Activated CD4-positive, alpha-beta memory T cell treated with anti-CD3 and anti-CD28 coated beads for 36 hours (primary cell): ENCODE results near the gene FLT1. TPM values are rescaled to one million over a fixed set of nuclear protein-coding genes. Genes with fewer than 3 reads are reported as not detected.

Experiments used
- CTCF ChIA-PET: fragments of 350-600 bp; sonication (Branson Sonifier 250); formaldehyde crosslinking; loops from one replicate; lab custom pipeline; 2021; ENCODE audit warnings: antibody characterized with exemption, inconsistent platforms; lab: Charles Lee
- POLR2A ChIA-PET: fragments of 350-600 bp; sonication (Branson Sonifier 250); formaldehyde crosslinking; loops from one replicate; lab custom pipeline; 2021; ENCODE audit warnings: antibody characterized with exemption; lab: Charles Lee
- DNase-seq: peaks from one replicate; pipeline ENCODE4 v3.0.0-alpha.2; 2020
- H3K27ac Mint-ChIP-seq: one replicate; pipeline ENCODE4 v1.8.0; 2021; ENCODE audit warnings: mixed read lengths
- H3K27me3 Mint-ChIP-seq: one replicate; pipeline ENCODE4 v1.8.0; 2021; ENCODE audit warnings: mixed read lengths
- H3K36me3 Mint-ChIP-seq: one replicate; pipeline ENCODE4 v1.8.0; 2021; ENCODE audit warnings: mixed read lengths
- H3K4me1 Mint-ChIP-seq: one replicate; pipeline ENCODE4 v1.8.0; 2021; ENCODE audit warnings: low read depth, mixed read lengths
- H3K4me3 Mint-ChIP-seq: one replicate; pipeline ENCODE4 v1.8.0; 2021; ENCODE audit warnings: mild to moderate bottlenecking, mixed read lengths
- H3K9me3 Mint-ChIP-seq: one replicate; pipeline ENCODE4 v1.8.0; 2021; ENCODE audit warnings: mixed read lengths
- intact Hi-C: fragments of 100-400 bp; cut with micrococcal nuclease; formaldehyde crosslinking; loops from one replicate; pipeline ENCODE4 v1.15.1; 2023
- total RNA-seq, 2 experiments: library from RNA; stranded (reverse); gene quantifications; one replicate each; pipeline ENCODE4 v1.2.3, GENCODE V29; 2021

FLT1 gene
- total RNA-seq, 2 experiments from 2014 or later: 17.2 to 19.5 TPM

GRCh38 chr13:28385362-28385761, 109.6 kb downstream of the FLT1 start:
- Mint-ChIP-seq H3K36me3 (peaks cover 6% of the 10 kb centered on the region), H3K4me1 (no peaks in the 10 kb centered on the region), H3K4me3 (no peak overlapping the region), H3K9me3 (no peaks in the 10 kb centered on the region), H3K27me3 (peaks cover 8% of the 10 kb centered on the region), H3K27ac (no peak overlapping the region)
- ChIA-PET POLR2A (no interaction called here), CTCF (no interaction called here)
- no peak for DNase-seq
- intact Hi-C loops: no loop called here

GRCh38 chr13:28384789-28385188, 110.1 kb downstream of the FLT1 start:
- Mint-ChIP-seq H3K4me1 (no peaks in the 10 kb centered on the region), H3K4me3 (no peak overlapping the region), H3K36me3 (peaks cover 3% of the 10 kb centered on the region), H3K27me3 (peaks cover 6% of the 10 kb centered on the region), H3K27ac (no peak overlapping the region), H3K9me3 (no peaks in the 10 kb centered on the region)
- DNase-seq: no peak
- CTCF ChIA-PET: no interaction called here
- intact Hi-C loops: no loop called here
- POLR2A ChIA-PET: no interaction called here

GRCh38 chr13:28380319-28380718, 114.6 kb downstream of the FLT1 start:
- Mint-ChIP-seq H3K9me3 (no peaks in the 10 kb centered on the region), H3K36me3 (no peaks in the 10 kb centered on the region), H3K4me1 (no peaks in the 10 kb centered on the region), H3K4me3 (no peak overlapping the region), H3K27me3 (peaks cover 5% of the 10 kb centered on the region), H3K27ac (no peak overlapping the region)
- CTCF ChIA-PET: no interaction called here
- intact Hi-C loops: no loop called here
- POLR2A ChIA-PET: no interaction called here
- DNase-seq: no peak

- no peaks in the 10 kb centered on the region for H3K36me3 Mint-ChIP-seq
- CTCF ChIA-PET: no interaction called here
- H3K9me3 Mint-ChIP-seq: no peaks in the 10 kb centered on the region
- no peak overlapping the region for H3K27ac Mint-ChIP-seq
- H3K4me3 Mint-ChIP-seq: no peak overlapping the region
- no peaks in the 10 kb centered on the region for H3K4me1 Mint-ChIP-seq
- intact Hi-C loops: no loop called here
- H3K27me3 Mint-ChIP-seq: peaks cover 5% of the 10 kb centered on the region
- POLR2A ChIA-PET: no interaction called here
- no peak for DNase-seq
Measured at GRCh38 chr13:28379371-28380083, 115.4 kb downstream of the FLT1 start.

- Mint-ChIP-seq H3K4me3 (no peak overlapping the region), H3K36me3 (no peaks in the 10 kb centered on the region), H3K27me3 (peaks cover 2% of the 10 kb centered on the region), H3K9me3 (no peaks in the 10 kb centered on the region), H3K27ac (no peak overlapping the region), H3K4me1 (no peaks in the 10 kb centered on the region)
- ChIA-PET CTCF (no interaction called here), POLR2A (no interaction called here)
- DNase-seq: no peak
- intact Hi-C loops: no loop called here
Measured at GRCh38 chr13:28376604-28377003, 118.3 kb downstream of the FLT1 start.

GRCh38 chr13:28375250-28375930, 119.5 kb downstream of the FLT1 start:
- H3K27ac Mint-ChIP-seq: no peak overlapping the region
- ChIA-PET POLR2A (no interaction called here), CTCF (no interaction called here)

GRCh38 chr13:28373810-28374209, 121.1 kb downstream of the FLT1 start:
- Mint-ChIP-seq H3K27ac (no peak overlapping the region), H3K4me3 (no peak overlapping the region), H3K27me3 (peaks cover 3% of the 10 kb centered on the region), H3K4me1 (no peaks in the 10 kb centered on the region), H3K36me3 (no peaks in the 10 kb centered on the region), H3K9me3 (no peaks in the 10 kb centered on the region)
- no peak for DNase-seq
- intact Hi-C loops: no loop called here
- ChIA-PET CTCF (no interaction called here), POLR2A (no interaction called here)

More at GRCh38 chr13:28375250-28375930, 119.5 kb downstream of the FLT1 start:
- Mint-ChIP-seq H3K36me3 (no peaks in the 10 kb centered on the region), H3K4me3 (no peak overlapping the region), H3K27me3 (peaks cover 2% of the 10 kb centered on the region), H3K4me1 (no peaks in the 10 kb centered on the region), H3K9me3 (no peaks in the 10 kb centered on the region)
- DNase-seq: no peak
- intact Hi-C loops: no loop called here

GRCh38 chr13:28370448-28370847, 124.5 kb downstream of the FLT1 start:
- H3K4me1 Mint-ChIP-seq: no peaks in the 10 kb centered on the region
- DNase-seq: no peak
- H3K9me3 Mint-ChIP-seq: no peaks in the 10 kb centered on the region
- H3K36me3 Mint-ChIP-seq: no peaks in the 10 kb centered on the region
- H3K4me3 Mint-ChIP-seq: no peak overlapping the region
- ChIA-PET POLR2A (no interaction called here), CTCF (no interaction called here)
- peaks cover 4% of the 10 kb centered on the region for H3K27me3 Mint-ChIP-seq
- intact Hi-C loops: no loop called here
- H3K27ac Mint-ChIP-seq: no peak overlapping the region

- Mint-ChIP-seq H3K9me3 (no peaks in the 10 kb centered on the region), H3K36me3 (no peaks in the 10 kb centered on the region), H3K27me3 (no peaks in the 10 kb centered on the region), H3K4me1 (peaks cover 18% of the 10 kb centered on the region), H3K27ac (no peak overlapping the region), H3K4me3 (no peak overlapping the region)
- ChIA-PET CTCF (interaction anchor here (1.5 kb wide), 1 partner anchor 8 kb away, joined by 3 read pairs; no protein-coding TSS in a partner anchor), POLR2A (no interaction called here)
- DNase-seq: no peak
- intact Hi-C loops: no loop called here
Measured at GRCh38 chr13:28358708-28359107, 136.2 kb downstream of the FLT1 start.

- intact Hi-C loops: no loop called here
- H3K4me3 Mint-ChIP-seq: no peak overlapping the region
Measured at GRCh38 chr13:28357911-28358433, 137.0 kb downstream of the FLT1 start.

GRCh38 chr13:28357247-28357825, 137.6 kb downstream of the FLT1 start:
- CTCF ChIA-PET: interaction anchor here (1.5 kb wide), 1 partner anchor 10 kb away, joined by 3 read pairs; no protein-coding TSS in a partner anchor
- no peaks in the 10 kb centered on the region for H3K27me3 Mint-ChIP-seq
- DNase-seq: no peak
- no peaks in the 10 kb centered on the region for H3K9me3 Mint-ChIP-seq
- H3K27ac Mint-ChIP-seq: no peak overlapping the region
- no peaks in the 10 kb centered on the region for H3K36me3 Mint-ChIP-seq
- POLR2A ChIA-PET: no interaction called here
- H3K4me3 Mint-ChIP-seq: no peak overlapping the region
- intact Hi-C loops: no loop called here
- H3K4me1 Mint-ChIP-seq: peaks cover 18% of the 10 kb centered on the region

More at GRCh38 chr13:28357911-28358433, 137.0 kb downstream of the FLT1 start:
- H3K9me3 Mint-ChIP-seq: no peaks in the 10 kb centered on the region
- ChIA-PET CTCF (interaction anchor here (1.5 kb wide), 1 partner anchor 9 kb away, joined by 3 read pairs; no protein-coding TSS in a partner anchor), POLR2A (no interaction called here)
- no peak for DNase-seq
- H3K36me3 Mint-ChIP-seq: no peaks in the 10 kb centered on the region
- no peaks in the 10 kb centered on the region for H3K27me3 Mint-ChIP-seq
- no peak overlapping the region for H3K27ac Mint-ChIP-seq
- H3K4me1 Mint-ChIP-seq: peaks cover 18% of the 10 kb centered on the region

- H3K27me3 Mint-ChIP-seq: no peaks in the 10 kb centered on the region
- CTCF ChIA-PET: interaction anchor here (0.6 kb wide), 1 partner anchor 448 kb away, joined by 3 read pairs; no protein-coding TSS in a partner anchor
- POLR2A ChIA-PET: no interaction called here
- H3K4me3 Mint-ChIP-seq: no peak overlapping the region
- intact Hi-C loops: no loop called here
- DNase-seq: no peak
- H3K27ac Mint-ChIP-seq: no peak overlapping the region
- peaks cover 18% of the 10 kb centered on the region for H3K4me1 Mint-ChIP-seq
- H3K36me3 Mint-ChIP-seq: no peaks in the 10 kb centered on the region
- no peaks in the 10 kb centered on the region for H3K9me3 Mint-ChIP-seq
Measured at GRCh38 chr13:28356561-28357021, 138.3 kb downstream of the FLT1 start.
